GM19455 (cell line): ENCODE data around the gene SLAMF1.
A peak's percentile ranks its signal among the peaks of the same experiment; 100 is the strongest.
"Not testable (repeated sequence)": the region's sequence is repeated elsewhere in the genome, so short reads cannot be mapped to it uniquely, and the experiment has no call there.

Source experiments
- ATAC-seq: cut with Tn5 transposase; IDR thresholded peaks from one replicate; pipeline ENCODE4 v1.9.1; 2021; ENCODE audit not compliant: unreplicated experiment

SLAMF1 gene

DNA sequence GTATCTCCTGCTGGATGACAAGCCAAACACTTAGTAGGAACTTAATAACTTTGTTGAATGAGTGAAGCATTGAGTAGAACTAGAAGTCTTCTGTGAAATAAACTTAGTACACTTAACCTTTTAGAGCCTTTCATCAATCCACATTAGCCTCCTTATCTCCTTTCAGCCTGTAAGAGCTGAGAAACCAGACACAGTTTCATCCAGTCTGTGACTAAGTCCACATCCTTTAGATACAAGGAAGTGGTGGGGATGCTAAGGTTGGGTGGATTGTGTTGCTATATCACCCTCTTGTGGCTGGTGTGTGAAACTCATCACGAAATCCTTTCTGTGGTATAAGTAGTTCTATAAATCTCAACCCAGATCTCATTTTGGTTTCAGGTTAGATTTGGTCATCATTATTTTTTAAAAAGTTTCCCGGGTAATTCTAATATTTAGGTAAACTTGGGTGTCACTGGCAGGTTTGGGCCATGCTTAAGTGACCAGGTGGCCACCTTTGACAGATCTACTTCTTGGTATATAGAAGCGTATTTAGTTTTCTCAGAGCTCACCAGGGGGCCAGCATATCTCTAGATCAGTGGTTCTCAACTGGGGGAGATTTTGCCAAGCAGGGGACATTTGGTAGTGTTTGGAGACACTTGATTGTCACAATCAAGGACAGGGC is 39.7 kb downstream of the SLAMF1 start:
- ATAC-seq: peak; percentile 74

DNA sequence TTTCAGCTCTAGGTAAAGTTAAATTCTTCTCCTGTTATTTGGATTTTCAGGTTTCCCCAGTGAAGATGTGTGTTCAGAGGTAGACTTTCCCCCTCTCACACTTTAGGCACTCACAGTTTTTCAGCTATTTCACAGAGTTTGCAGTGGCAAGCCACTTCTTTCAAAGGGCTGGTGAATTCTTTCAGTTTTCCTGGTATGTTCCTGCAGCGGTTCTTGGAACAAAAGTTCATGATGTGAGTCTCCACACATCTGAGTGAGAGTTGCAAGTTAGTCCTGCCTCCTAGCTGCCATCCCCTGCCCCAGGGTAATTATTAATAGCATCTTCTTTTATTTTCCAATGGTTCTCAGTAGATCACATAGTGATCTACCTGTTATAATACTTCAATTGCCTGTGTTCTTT is 40.2 kb downstream of the SLAMF1 start:
- peak; percentile 23 for ATAC-seq

DNA sequence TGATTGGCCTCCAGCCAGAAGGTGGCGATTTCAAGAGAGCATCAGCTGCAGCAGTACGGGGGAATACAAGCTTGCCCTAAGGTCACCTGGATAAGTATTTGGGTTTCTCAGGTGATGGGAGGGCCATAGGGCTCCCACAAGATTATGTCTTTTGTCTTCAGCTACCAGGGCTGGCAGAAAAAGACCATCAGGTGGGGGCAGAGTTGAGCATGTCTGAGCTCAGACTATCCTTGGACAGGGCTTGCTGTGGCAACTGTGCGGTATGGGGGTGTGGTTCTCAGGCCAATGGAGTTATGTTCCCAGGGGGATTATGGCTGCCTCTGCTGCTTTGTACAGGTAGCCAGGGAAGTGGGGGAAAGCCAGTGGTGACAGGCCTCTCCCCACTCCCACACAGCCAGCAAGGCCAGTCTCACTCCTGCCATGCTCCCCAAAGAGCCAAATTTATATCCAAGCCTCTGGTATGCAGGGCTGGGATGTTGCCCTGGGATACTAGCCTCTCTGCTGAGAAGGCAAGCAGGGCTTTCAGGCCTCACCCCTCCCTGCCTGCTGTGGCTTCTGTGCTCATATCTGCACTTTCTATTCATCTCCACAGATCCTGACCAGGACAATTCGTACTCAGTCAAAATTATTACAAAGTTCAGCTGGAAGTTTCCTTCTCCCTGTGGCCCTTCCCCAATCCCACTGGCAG is 40.9 kb downstream of the SLAMF1 start:
- no peak for ATAC-seq

DNA sequence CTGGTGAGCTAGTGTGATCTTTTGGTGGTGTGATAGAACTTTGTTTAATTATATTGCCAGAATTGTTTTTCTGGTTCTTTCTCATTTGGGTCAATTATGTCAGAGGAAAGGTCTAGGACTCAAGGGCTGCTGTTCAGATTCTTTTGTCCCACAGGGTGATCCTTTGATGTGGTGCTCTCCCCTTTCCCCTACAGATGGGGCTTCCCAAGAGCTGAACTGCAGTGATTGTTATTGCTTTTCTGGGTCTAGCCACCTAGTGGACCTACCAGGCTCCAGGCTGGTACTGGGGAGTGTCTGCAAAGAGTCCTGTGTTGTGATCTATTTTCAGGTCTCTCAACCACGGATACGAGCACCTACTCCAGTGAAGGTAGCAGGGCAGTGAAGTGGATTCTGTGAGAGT is 41.6 kb downstream of the SLAMF1 start:
- no peak for ATAC-seq

DNA sequence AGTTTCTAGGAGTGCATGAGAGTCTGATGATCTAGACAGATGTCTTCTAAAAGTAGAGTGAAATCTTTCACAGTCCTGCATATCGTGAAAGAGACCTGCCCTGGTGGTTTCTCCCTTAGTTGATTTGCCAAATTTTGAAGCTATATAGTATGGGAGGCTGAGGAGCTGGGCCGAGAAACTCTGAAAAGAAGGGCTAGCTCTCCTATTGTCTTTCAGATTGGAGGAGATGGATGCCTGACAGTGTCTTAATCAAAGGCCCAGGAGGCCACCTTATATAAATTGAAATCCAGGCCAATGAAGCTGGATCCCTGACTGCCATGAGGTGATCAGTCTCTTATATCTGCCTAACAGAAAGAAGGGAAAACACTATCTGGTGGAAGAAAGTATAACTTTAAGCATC is 49.1 kb downstream of the SLAMF1 start:
- no peak for ATAC-seq

DNA sequence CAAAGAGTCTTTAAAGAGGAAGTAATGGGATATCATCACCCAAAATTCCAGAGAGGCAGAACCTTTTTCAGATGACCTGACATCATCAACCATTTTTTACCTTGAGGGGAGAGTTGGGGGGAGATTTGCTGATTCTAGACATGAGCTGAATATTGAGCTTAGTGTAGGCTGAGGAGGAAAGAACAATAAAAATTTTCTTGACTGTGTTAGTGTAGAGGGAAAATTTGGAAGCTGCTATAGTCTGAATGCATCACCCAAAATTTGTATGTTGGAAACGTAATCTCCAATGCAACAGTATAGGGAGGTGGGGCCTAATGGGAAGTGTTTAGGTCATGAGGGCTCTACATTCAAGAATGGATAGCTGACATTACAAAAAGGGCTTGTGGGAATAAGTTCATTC is 49.8 kb downstream of the SLAMF1 start:
- no peak for ATAC-seq

DNA sequence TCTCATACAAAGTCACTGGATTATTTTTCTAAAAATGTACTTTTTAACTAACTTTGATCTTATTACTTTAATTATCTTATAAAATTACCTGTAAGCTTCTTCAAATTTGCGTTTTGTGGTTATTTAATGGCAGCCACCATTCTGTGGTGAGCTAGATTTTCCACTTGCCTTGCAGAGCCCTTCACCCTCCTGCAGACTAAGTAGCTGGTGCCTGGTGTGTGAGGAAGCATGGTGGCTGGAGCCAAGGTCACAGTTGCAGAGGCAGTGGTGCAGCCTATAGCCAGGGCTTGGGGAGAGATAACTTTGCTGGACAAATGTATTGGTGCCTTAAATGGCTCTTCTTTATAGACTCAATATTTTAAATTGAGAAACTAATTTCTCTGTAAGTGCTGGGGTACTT is 56.4 kb downstream of the SLAMF1 start:
- ATAC-seq: no peak

DNA sequence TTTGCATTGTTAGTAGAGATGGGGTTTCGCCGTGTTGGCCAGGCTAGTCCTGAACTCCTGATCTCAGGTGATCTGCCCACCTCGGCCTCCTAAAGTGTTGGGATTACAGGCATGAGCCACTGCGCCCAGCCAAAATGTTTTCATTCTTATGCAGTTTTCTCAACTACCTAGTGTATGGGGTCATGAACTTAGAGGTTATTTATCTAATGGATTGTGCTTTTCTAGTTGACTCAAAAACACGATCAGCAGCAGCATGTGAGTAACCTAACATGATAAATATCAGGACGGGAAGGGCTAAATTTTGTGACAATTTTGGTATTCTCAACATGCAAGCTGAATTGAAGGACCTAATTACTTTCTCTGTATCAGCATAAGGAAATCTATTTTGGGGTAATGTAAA is 58.4 kb downstream of the SLAMF1 start:
- no peak for ATAC-seq

DNA sequence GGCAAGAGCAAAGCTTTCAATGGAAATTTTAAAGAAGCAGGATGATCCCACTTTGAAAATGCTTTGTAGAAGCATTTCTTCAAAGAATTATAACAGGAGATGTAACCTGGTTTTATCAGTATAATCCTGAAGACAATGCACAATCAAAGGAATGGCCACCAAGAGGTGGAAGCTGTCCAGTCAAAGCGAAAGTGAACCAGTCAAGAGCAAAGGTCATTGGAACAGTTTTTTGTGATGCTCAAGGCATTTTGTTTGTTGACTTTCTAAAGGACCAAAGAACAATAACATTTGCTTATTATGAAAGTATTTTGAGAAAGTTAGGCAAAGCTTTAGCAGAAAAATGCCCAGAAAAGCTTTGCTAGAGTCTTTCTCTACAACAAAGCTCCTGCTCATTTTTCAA is 62.1 kb downstream of the SLAMF1 start:
- no peak for ATAC-seq

DNA sequence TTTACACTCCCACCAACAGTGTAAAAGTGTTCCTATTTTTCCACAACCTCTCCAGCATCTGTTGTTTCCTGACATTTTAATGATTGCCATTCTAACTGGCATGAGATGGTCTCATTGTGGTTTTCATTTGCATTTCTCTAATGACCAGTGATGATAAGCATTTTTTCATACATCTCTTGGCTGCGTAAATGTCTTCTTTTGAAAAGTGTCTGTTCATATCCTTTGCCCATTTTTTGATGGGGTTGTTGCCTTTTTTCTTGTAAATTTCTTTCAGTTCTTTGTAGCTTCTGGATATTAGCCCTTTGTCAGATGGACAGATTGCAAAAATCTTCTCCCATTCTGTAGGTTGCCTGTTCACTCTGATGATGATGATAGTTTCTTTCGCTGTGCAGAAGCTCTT is 63.9 kb downstream of the SLAMF1 start:
- not testable (repeated sequence) for ATAC-seq

DNA sequence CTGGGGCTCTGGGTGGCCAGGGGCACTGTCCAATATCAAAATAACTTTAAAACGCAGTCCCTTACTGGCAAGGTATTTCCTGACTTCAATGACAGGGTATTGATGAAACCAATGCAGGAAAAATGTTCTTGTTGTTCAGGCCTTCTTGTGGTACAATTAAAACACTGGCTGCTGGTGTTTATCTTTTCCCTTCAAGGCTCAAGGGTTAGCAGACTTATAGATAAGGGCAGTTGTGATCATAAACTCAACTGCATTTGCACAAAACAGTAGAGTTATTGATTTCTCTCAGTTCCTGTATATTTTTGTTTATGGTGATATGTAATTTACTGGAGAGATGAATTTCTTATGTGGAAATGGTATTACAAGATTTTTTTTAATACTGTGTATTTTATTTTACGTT is 64.9 kb downstream of the SLAMF1 start:
- no peak for ATAC-seq

DNA sequence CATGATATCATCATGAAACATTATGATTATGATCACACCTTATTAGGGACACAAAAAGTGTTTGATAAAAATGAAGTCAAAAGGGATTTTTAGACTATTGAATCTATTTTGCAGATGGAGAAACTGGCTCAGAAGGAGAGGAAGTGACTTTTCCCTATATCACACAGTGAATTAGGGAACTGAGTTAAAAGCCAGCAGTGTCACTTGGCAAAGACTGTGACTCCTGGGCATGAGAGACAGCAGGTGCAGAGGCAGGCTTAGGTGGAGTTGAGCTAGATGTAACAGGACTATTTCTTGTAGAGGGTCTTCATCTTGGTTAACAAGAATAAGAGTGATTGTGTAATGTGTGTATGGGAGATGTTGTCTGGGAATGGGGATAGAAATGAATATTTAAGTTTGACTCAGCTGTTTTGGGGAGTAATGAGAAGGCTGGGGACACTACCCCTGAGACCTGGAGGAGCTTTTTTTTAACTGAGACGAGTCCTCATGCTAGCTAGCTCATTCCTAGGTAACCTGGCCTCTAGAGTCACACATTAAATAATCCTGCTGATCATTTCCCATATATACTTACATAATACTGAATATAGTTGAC is 66.5 kb downstream of the SLAMF1 start:
- no peak for ATAC-seq

DNA sequence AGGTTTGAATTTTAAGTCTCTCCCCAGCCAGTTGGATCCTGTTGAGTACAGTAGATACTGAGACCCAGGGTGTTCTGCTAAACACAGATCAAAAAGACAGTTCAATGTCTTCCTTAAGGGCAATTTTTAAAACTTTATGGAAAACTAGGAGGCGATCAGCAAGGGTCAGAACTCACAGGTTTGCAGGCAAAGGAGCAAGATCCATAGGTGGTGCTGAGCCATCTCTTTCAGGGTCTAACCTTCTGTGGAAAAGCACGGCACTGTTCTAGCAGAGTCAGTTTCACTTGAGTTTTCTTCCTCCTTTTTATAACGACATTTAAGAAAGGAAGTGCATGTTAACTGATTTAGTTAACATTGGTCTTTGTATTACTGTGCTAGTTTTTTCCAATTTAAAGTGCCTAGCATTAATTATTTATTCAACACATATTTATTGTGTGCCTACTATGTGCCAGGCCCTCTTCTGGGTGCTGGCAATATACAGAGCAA is 67.6 kb downstream of the SLAMF1 start, which contains the start of gene CD84:
Gene CD84 (minus strand): TSS at position 281 of the 486 bp plus-strand sequence. CDS start 59 bp downstream, at position 222.
- no peak for ATAC-seq

DNA sequence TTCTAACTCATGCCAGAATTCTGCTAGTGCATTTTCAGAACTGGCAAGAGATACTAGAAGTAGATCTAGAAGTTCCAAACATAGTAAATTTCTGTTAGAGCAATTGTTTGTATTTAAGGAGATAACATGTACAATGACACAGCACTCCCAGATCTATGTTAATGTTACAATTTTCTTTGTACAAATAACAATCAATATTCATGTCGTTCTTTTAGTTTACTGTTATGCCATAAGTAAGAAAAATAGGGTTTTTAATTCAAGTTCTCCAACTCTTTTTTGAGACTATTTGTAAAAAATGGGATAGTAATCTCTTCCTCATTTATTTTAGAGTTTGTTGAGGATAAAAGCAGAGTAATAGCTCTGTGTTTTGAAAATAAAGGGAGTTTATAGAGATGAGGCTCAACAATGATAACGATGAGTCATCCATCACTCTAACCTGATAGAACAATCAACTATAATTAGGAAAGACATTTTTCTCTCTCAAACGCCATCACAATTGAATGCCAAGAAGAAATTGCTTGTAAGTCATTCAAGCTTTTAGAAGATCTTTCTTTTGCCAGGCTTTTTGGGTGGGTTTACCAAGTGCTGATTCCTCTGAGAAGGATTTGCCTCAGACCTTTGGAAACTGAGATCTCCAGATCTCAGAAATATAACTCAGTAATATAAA is 68.2 kb downstream of the SLAMF1 start:
- ATAC-seq: no peak

DNA sequence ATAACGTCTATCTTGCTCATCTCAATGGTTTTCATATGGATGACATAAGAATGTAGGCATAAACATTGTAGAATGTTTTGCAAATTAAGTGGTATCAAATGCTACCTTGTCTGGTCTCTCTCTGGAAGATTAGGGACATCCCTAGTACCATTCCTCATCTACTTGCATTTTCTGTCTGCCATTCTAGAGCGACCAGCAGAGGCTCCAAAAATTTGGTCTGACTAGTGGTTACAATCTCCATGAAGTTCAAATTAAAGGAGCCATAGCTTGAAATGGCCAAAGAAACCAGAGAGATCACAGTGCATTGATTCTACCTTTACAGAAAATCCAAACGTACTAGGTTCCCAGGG is 68.7 kb downstream of the SLAMF1 start:
- no peak for ATAC-seq

DNA sequence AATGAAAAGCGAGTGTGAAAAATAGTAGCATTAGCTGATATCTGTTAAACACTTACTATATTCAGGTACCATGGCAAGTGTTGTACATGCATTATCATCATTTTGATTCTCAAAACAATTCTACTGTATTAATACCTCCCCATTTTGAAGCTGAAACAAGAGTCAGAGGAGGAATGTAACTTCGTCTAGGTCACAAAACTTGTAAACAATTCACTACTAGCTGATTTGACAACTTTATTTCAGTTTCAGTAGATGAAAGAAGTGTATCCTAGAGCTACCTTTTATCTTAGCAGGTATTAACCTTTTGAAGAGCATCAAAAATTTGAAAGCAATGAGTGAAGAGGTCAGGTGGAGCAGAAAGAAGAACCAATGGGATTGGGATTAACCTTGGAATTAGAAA is 69.2 kb downstream of the SLAMF1 start:
- no peak for ATAC-seq

DNA sequence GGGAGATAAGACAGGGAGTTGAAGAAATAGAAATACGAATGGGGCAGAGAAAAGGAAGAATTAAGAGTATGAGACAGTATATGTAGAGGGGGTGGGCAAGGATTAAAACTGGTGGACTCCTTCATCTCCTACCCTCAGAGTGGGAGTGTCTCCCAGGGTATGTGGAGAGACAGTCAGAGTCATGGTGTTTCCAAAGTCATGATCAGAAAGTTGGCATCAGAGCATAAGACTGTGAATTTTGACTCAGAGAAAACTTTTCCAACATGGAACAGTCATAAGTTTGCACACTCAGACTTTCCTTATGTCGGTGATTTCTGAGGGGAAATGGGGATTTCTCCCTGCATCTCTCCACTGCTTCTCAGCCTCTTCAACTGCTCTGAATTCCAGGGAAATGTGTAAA is 70.0 kb downstream of the SLAMF1 start:
- ATAC-seq: no peak

DNA sequence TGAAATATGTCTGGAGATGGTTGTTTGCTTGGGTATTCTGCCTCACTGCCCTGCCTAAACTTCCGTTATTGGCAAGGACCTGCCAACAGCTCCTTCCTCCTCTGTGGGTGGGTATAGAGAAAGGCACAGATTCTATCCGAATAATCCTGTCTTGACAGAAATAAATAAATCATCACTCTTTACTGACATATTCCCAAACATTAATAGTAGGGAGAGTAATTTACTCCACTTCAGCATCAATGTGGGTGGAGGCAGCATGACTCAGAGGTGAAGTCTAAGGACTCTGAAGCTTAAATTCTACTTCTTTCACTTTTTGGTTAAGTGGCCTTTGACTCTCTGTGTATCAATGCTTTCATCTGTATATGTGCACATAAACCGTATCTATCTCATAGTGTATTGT is 70.5 kb downstream of the SLAMF1 start:
- ATAC-seq: no peak

DNA sequence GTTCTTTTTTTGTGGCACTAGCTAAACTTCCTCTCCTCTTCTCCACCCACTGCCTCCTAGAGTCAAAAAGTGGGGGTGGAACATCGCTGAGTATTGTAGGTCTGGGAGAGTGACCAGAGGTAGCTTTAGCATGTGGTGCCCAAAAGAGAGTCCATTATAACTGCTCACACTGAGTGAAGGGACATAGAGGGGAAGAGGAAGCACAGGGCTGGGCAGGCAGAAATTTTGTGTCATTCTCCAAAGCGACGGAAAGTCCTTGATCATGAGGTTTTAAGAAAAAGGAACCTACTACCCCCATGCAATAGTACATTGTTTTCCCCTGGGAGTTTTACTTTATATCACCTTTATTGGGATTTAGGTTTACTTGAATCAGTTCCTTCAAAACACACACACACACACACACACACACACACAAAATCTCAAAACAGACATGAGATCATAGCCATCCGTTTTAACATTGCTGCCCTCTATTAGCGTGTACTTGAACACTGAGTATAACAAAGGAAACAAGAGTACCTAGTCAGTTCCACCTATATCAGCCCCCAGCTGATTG is 71.7 kb downstream of the SLAMF1 start:
- ATAC-seq: no peak

DNA sequence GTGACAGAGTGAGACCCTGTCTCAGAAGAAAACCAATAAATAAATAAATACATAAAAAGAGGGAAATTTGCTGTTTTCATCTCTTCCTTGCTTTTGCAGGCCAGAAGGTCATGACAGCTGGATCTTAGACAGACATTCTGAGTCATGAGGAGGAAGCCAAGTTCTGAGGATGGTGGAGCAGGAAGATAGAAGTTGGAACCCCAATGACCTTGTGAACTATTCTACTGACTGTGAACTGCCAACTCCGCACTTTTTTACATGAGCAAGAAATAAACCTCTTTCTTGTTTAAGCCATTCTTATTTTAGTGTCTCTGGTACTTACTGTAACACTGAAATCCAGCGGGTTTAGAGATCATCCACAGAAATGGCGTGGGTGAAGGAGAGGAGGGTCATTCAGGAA is 76.0 kb downstream of the SLAMF1 start:
- ATAC-seq: no peak

DNA sequence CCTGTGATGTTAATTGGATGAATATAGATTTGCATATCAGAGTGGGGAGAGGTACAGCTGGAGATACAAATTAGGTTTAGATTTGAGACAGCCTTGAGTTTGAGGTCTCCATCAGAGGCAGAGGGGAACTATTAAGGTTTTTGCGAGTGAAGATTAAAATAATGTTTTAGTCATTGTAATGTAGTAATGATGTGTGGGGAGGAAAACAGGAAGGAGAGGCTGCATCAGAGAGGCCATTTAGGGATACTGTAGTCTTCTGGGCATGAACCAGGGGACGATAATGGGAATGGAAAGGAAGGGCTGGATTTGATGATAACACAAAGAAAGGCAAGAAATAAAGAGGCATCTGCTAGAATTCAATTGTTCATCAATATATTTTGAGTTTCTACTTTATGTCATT is 77.0 kb downstream of the SLAMF1 start:
- ATAC-seq: no peak
